Cardiac fibroblast (primary cell): ENCODE data around the gene ADAMTS4.

ENCODE experiments used
- DNase-seq, 2 donors: peaks; one replicate each; pipeline versions ENCODE4 v3.0.0 to v3.0.0-alpha.2; 2010; ENCODE audit warnings: low read depth in 2 of 2
- H3K4me3 ChIP-seq, 2 donors: replicated peaks in 1 of 2; 1 replicate in 1 of 2; 2 replicates in 1 of 2; pipeline ENCODE4 v1.5.1; 2011; ENCODE audit warnings: low read depth in 2 of 2, low read length in 2 of 2, mild to moderate bottlenecking in 2 of 2, moderate library complexity in 1 of 2
- TF ChIP-seq, protein P1 (sequence below): IDR thresholded peaks from one replicate; pipeline ENCODE4 v1.5.1; 2011; ENCODE audit warnings: low read depth, mild to moderate bottlenecking, low read length, inconsistent platforms

Gene ADAMTS4, protein sequence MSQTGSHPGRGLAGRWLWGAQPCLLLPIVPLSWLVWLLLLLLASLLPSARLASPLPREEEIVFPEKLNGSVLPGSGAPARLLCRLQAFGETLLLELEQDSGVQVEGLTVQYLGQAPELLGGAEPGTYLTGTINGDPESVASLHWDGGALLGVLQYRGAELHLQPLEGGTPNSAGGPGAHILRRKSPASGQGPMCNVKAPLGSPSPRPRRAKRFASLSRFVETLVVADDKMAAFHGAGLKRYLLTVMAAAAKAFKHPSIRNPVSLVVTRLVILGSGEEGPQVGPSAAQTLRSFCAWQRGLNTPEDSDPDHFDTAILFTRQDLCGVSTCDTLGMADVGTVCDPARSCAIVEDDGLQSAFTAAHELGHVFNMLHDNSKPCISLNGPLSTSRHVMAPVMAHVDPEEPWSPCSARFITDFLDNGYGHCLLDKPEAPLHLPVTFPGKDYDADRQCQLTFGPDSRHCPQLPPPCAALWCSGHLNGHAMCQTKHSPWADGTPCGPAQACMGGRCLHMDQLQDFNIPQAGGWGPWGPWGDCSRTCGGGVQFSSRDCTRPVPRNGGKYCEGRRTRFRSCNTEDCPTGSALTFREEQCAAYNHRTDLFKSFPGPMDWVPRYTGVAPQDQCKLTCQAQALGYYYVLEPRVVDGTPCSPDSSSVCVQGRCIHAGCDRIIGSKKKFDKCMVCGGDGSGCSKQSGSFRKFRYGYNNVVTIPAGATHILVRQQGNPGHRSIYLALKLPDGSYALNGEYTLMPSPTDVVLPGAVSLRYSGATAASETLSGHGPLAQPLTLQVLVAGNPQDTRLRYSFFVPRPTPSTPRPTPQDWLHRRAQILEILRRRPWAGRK

DNA sequence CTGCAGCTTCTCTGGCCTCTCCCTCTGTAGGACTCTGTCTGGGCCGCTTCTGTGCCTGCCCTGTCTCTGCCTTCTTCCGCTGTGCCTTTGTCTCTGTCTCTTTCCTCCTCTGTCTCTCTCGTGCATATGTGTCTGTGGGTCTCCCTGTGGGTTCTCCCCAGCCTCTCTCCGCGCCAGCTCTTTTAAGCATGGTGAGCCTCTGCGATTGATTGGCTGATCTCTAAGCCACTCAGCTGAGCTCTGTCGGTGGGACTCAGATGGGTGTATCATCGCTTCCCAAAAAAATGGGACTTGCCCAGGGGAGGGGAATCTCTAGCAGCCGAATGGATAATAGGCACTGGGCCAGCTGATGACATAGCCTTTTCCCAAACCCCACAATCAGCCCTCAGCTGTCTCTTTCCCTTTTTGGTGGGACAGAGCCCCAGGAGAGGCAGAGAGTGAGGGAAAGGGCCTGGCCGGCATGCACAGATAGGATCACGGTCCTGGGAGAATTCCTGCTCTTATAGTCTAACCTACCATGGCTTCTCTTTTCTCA lies at the start of gene ADAMTS4:
Gene ADAMTS4, minus strand, starts transcription at position 158 of the 535 bp plus-strand sequence. CDS start 427 bp downstream, outside the sequence.
- peak; percentile 91 to 97 for DNase-seq
- TF ChIP-seq, protein P1, sequence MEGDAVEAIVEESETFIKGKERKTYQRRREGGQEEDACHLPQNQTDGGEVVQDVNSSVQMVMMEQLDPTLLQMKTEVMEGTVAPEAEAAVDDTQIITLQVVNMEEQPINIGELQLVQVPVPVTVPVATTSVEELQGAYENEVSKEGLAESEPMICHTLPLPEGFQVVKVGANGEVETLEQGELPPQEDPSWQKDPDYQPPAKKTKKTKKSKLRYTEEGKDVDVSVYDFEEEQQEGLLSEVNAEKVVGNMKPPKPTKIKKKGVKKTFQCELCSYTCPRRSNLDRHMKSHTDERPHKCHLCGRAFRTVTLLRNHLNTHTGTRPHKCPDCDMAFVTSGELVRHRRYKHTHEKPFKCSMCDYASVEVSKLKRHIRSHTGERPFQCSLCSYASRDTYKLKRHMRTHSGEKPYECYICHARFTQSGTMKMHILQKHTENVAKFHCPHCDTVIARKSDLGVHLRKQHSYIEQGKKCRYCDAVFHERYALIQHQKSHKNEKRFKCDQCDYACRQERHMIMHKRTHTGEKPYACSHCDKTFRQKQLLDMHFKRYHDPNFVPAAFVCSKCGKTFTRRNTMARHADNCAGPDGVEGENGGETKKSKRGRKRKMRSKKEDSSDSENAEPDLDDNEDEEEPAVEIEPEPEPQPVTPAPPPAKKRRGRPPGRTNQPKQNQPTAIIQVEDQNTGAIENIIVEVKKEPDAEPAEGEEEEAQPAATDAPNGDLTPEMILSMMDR, result no peak
- peak within 1 kb of the TSS; percentile 41 to 81 for H3K4me3 ChIP-seq

DNA sequence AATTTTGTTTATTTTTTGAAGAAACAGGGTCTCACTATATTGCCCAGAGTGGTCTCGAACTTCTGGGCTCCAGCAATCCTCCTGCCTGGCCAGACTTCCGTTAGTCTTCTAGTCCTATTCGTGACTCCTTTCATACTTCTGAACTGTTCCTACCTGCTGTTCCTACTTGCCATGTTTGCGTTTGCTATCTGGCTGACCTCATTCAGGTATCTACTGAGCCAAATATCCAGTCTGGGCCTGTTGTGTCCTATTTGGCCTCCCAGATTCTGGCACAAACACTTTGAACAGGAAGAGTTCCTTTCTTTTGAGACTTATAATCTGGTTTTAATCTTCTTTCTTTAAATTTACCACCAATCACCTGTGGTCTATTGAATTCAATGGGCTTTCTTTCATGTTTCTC lies 46.0 kb upstream of the ADAMTS4 start:
- no peak for DNase-seq
- no peak overlapping the region for H3K4me3 ChIP-seq
- TF ChIP-seq, protein P1, result no peak

DNA sequence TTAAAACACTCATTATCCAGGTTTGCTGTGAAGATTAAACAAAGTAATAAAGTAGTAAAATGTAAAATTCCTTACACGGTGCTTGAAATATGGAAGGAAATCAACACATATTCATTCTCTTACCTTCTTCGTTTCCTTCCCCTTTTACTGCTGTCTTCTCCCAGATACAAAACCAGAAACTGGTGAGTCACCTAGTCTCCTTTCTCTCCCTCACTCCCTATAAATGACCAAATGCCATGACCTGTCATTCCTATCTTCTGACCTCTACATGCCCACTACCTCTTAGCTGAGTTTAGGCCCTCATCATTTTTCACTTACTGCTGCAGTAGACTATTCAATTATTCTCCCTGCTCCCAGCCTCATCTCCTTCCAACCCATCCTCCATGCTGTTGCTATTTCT lies 43.5 kb upstream of the ADAMTS4 start:
- DNase-seq, result no peak
- H3K4me3 ChIP-seq, result no peak overlapping the region
- TF ChIP-seq, protein P1, result no peak

DNA sequence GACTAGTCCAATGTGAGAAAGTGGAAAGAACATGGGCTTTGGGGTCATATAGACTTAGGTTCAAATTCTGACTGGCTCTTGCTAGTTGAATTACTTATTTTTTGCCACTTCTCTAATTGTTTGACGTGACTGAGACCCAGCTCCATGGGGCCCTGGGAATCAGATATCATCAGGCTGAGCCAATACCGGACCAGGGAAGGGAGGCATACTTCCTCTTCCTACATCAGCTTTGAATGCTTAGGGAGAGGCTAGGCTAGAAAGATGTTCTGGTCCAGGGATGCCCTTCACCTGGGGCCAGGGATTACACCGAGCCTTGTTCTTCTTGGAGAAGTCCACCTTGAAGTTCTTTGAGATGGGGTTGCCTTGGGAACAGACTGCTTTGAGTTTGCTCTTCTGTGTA lies 42.8 kb upstream of the ADAMTS4 start:
- H3K4me3 ChIP-seq, result no peak overlapping the region
- no peak for DNase-seq

DNA sequence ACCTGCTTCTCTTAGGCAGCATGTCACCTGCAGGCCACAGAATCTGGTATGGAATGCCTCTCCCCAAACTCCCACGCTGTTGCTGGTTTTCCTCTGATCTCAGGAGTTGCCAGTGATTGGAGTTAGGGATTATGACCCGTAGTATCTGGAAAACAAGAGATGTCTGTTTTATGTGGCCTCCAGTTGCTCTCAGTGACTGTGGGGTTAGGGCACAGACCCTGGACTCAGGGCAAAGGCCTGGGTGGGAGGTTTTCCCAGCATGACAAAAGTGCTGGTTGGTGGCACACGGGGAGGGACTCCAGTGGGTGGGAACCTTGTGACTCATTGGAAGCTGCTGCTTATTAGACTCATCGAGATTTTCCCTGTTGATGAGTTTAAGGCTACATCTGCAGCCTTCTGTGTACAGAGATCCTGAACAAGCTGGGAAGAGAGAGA lies 39.2 kb upstream of the ADAMTS4 start, which contains the start of gene NR1I3:
Gene NR1I3, minus strand, starts transcription at position 165 of the 435 bp plus-strand sequence. CDS start 1,638 bp downstream, outside the sequence.
- TF ChIP-seq, protein P1, result no peak
- no peak for DNase-seq
- no peak within 1 kb of the TSS for H3K4me3 ChIP-seq

More for the DNA sequence above, 42.8 kb upstream of the ADAMTS4 start:
- TF ChIP-seq, protein P1, result no peak

DNA sequence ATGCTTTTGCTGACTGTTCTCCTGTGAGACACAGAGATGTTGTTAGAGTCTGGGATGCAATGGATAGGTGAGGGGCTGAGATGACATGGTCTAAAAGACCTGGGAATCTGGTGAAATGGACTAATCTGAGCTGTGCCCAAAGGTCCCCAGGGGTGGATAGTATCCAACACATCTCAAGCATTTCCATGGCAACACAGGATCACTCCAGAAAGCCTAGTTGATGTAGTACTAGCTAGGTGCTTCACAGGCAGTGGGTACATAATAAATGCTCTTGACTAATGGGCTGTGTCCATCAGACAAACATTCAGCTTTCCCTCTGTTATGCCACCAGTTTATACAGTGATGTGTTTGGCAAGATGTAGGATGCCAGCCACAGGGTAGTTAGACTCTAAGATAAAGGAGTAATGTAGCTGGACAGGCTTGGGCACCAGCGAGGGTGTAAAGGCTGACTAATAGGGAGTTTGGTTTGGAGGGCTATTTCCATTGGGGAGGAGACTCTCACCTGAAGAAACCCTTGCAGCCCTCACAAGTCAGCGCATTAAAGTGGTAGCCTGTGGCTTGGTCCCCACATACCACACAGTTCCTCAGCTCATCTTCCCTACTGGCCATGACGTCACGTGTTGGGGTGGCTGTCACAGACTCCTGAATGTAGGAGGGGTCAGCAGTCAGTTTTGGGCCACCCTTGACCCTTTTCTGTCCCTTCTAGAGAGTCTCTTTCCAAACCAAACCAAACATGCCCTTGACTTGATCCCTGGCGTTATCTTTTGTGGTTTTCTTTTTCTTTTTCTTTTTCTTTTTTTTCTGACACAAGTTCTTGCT lies 37.3 kb upstream of the ADAMTS4 start:
- TF ChIP-seq, protein P1, result no peak
- no peak overlapping the region for H3K4me3 ChIP-seq
- DNase-seq, result no peak
